ENCODE measurements around the gene TBC1D22A.

TBC1D22A gene

DNA sequence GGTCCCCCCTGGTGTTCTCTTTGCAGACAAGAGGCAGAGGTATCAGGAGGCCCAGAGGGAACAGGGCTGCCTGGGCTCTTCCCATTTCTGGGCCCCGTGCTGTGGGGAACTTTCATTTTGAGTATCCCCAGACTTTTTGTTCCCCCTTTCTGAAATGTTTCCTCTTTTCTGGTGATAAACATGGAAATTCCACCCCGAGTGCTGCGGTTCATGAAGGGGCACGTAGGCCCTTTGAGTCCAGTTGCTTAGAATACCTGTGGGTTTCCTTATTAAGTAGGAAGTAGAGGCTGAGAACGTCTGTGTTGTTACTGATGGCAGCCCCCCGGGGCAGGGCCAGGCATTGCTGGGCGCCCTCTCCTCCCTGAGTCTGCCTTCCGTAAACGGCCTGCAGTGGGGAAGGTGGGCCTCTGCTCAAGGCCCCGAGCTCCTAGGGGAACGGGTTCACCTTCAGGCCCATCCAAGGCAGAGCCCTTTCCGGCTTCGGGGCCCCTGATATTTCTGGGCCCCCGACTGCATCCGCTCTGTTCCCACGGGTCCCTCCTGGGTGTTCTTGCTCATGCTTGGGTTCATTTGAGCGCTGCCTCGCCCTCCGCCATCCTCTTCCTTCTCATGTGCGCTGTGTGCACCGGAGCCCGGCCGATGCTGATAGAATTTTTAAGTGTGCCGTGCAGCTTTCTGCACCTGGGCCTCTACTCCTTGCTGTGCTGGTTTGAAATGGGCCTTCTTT lies 12.0 kb downstream of the TBC1D22A start:
- H3K9me3 ChIP-seq (ENCODE audit: insufficient read depth, low read length): no peaks in the 10 kb centered on the region
- peak overlapping the region; percentile 98 for H3K27ac ChIP-seq (ENCODE audit: low read length)
- peak overlapping the region; percentile 83 for H3K9ac ChIP-seq (ENCODE audit: low read length)
- TF ChIP-seq EZH2phosphoT487 (IDR thresholded peaks at IDR 0.05; ENCODE audit: low read depth): no peak
- TF ChIP-seq, protein P1, sequence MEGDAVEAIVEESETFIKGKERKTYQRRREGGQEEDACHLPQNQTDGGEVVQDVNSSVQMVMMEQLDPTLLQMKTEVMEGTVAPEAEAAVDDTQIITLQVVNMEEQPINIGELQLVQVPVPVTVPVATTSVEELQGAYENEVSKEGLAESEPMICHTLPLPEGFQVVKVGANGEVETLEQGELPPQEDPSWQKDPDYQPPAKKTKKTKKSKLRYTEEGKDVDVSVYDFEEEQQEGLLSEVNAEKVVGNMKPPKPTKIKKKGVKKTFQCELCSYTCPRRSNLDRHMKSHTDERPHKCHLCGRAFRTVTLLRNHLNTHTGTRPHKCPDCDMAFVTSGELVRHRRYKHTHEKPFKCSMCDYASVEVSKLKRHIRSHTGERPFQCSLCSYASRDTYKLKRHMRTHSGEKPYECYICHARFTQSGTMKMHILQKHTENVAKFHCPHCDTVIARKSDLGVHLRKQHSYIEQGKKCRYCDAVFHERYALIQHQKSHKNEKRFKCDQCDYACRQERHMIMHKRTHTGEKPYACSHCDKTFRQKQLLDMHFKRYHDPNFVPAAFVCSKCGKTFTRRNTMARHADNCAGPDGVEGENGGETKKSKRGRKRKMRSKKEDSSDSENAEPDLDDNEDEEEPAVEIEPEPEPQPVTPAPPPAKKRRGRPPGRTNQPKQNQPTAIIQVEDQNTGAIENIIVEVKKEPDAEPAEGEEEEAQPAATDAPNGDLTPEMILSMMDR (IDR thresholded peaks at IDR 0.05; ENCODE audit: low read depth, low read length): no peak
- peak overlapping the region; percentile 74 for H3K4me3 ChIP-seq (ENCODE audit: low read length)
- H3K4me2 ChIP-seq (ENCODE audit: low read length): peak overlapping the region; percentile 95
- peaks cover 80% of the 10 kb centered on the region for H3K79me2 ChIP-seq (ENCODE audit: low read length)
- no peak overlapping the region for H2AFZ ChIP-seq (ENCODE audit: low read depth, low read length)
- peaks cover 78% of the 10 kb centered on the region for H3K4me1 ChIP-seq (ENCODE audit: low read length)
- H3K36me3 ChIP-seq (replicated peaks; ENCODE audit: low read depth, low read length): peaks cover 36% of the 10 kb centered on the region
- no peaks in the 10 kb centered on the region for H3K27me3 ChIP-seq (ENCODE audit: low read depth, low read length)
- peaks cover 18% of the 10 kb centered on the region; the same call in 1 of the 2 replicates for H4K20me1 ChIP-seq (ENCODE audit: insufficient read depth, low read length)

DNA sequence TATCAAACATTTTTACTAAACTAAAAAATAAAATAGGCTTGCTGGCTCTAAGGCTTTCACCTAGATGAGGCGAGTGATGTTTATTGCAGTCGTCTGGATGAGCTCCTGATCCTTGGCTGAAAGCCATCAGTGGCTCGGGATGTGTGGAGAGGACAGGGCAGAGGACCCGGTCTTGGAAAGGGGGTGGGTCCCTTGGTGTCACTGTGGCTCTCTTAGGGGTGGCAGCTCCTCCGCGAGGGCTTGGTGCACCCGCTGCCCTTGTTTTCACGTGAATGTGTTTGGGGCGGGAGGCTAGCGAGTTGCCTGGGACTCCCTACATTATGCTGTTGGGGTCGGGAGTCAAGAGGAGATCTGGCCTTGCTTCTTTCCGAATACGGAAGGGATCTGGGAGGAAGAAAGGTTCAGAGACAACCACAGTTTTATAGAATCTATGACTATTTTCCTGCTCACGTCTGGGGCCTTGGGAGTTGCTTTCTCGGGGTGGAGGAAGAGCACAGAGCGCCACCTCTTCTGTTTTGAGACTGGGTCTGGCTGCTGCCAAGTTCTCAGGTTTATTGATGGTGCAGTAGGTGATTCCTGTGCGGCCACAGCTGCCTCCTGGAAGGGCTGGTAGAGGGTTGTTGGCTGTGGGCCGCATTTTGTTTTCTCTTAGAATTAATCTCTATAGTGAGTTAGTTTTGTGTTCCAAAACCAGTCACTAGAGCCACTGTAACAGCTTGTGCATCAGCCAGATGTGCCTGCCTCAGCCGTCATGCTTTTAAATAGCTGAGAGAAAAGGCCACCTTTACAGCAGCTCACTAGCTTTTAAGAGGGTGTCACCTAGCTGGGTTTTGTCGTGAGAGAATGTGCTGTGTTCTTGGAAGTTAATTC lies 12.8 kb downstream of the TBC1D22A start:
- H3K4me3 ChIP-seq (ENCODE audit: low read length): peak overlapping the region; percentile 74
- no peaks in the 10 kb centered on the region for H3K27me3 ChIP-seq (ENCODE audit: low read depth, low read length)
- H3K36me3 ChIP-seq (replicated peaks; ENCODE audit: low read depth, low read length): peaks cover 39% of the 10 kb centered on the region
- peaks cover 70% of the 10 kb centered on the region for H3K4me1 ChIP-seq (ENCODE audit: low read length)
- H2AFZ ChIP-seq (ENCODE audit: low read depth, low read length): no peak overlapping the region
- peak overlapping the region; percentile 98 for H3K27ac ChIP-seq (ENCODE audit: low read length)
- H4K20me1 ChIP-seq (ENCODE audit: insufficient read depth, low read length): peaks cover 26% of the 10 kb centered on the region
- peaks cover 80% of the 10 kb centered on the region for H3K79me2 ChIP-seq (ENCODE audit: low read length)
- peak overlapping the region; percentile 83 for H3K9ac ChIP-seq (ENCODE audit: low read length)
- TF ChIP-seq, protein P1 (IDR thresholded peaks at IDR 0.05; ENCODE audit: low read depth, low read length): peak; percentile 26; the same call in 1 of the 2 replicates
- no peak for TF ChIP-seq EZH2phosphoT487 (IDR thresholded peaks at IDR 0.05; ENCODE audit: low read depth)
- H3K4me2 ChIP-seq (ENCODE audit: low read length): peak overlapping the region; percentile 95
- no peaks in the 10 kb centered on the region for H3K9me3 ChIP-seq (ENCODE audit: insufficient read depth, low read length)

DNA sequence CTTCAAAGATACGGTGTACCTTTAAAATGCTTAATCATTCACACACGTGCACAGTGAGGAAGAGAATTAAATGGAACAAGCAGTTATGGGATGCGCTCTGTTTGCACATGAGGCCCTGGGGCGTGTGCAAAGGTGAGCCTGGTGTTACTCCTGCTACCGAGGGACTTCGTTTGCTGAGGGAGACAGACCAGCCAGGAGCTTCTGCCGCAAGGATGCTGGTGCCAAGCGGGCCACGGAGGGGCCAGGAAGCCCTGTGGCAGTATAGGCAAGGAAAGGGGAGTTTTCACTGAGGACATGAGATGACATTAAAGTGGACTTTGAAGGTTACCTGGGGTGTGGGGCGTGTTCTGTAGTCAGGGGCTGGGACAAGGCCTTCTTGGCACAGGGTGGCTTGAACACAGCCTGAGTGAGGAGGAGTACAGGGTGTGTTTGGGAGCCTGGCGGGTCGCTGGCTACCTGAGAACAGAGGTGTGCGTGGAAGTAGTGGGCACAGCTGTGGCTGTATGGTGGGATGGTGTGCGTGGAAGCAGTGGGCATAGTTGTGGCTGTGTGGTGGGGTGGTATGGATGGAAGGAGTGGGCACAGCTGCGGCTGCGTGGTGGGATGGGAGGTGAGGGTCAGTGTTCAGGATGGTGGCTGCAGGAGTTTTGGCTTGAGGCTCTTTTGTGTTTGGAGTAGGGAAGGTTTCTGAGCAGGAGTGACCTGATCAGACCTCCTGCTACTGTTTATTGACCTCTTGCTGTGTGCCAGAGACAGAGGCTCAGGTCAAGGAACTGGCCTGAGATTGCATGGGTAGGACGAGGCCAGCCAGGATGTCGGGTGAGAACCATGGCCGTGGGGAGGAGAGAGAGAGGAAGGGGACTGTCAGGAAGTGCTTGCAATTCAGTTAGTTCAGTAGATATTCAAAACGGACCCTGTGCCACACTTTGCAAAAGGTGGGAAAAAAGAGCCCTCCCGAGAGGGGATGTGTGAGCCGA lies 13.7 kb downstream of the TBC1D22A start:
- H3K79me2 ChIP-seq (ENCODE audit: low read length): peaks cover 80% of the 10 kb centered on the region
- H3K4me1 ChIP-seq (ENCODE audit: low read length): peaks cover 60% of the 10 kb centered on the region
- H3K9ac ChIP-seq (ENCODE audit: low read length): peak overlapping the region; percentile 83

More for the DNA sequence above, 13.7 kb downstream of the TBC1D22A start:
- H4K20me1 ChIP-seq (ENCODE audit: insufficient read depth, low read length): peaks cover 35% of the 10 kb centered on the region
- H3K27ac ChIP-seq (ENCODE audit: low read length): peak overlapping the region; percentile 98
- peak overlapping the region; percentile 74 for H3K4me3 ChIP-seq (ENCODE audit: low read length)
- TF ChIP-seq, protein P1 (IDR thresholded peaks at IDR 0.05; ENCODE audit: low read depth, low read length): no peak
- no peak for TF ChIP-seq EZH2phosphoT487 (IDR thresholded peaks at IDR 0.05; ENCODE audit: low read depth)
- H3K9me3 ChIP-seq (ENCODE audit: insufficient read depth, low read length): no peaks in the 10 kb centered on the region
- no peak overlapping the region for H2AFZ ChIP-seq (ENCODE audit: low read depth, low read length)
- peaks cover 47% of the 10 kb centered on the region for H3K36me3 ChIP-seq (replicated peaks; ENCODE audit: low read depth, low read length)
- H3K27me3 ChIP-seq (ENCODE audit: low read depth, low read length): no peaks in the 10 kb centered on the region
- H3K4me2 ChIP-seq (ENCODE audit: low read length): peak overlapping the region; percentile 95

All from OCI-LY3 (cell line).